ENCODE results near the gene ACOXL. TPM values are rescaled to one million over a fixed set of nuclear protein-coding genes. Genes with fewer than 3 reads are reported as not detected.

ACOXL gene
- total RNA-seq, 1 donor from 2014 or later: 0.23 TPM

GRCh38 chr2:110971811-110972210, 239.4 kb downstream of the ACOXL start:
- no peak overlapping the region for H3K27ac ChIP-seq (ENCODE audit: low read depth, low read length)
- no peak overlapping the region for H3K27ac Mint-ChIP-seq (ENCODE audit: unreplicated experiment)
- H3K4me1 Mint-ChIP-seq (ENCODE audit: low read depth, unreplicated experiment): no peaks in the 10 kb centered on the region

GRCh38 chr2:110973262-110973661, 240.9 kb downstream of the ACOXL start:
- Histone ChIP-seq H2AFZ (ENCODE audit: low read depth, low read length) (no peak overlapping the region), H3K9me3 (ENCODE audit: insufficient read depth, low read depth, low read length) (no peaks in the 10 kb centered on the region), H3K4me3 (ENCODE audit: insufficient read depth, low read depth, low read length) (no peak overlapping the region), H3K36me3 (ENCODE audit: insufficient read depth, low read length) (no peaks in the 10 kb centered on the region), H3K79me2 (ENCODE audit: insufficient read depth, low read length) (no peaks in the 10 kb centered on the region), H3K4me2 (ENCODE audit: low read length) (no peak overlapping the region), H3K27ac (ENCODE audit: low read depth, low read length) (no peak overlapping the region), H3K27me3 (ENCODE audit: insufficient read depth, low read length) (peaks cover 7% of the 10 kb centered on the region), H3K4me1 (ENCODE audit: insufficient read depth, low read length) (no peaks in the 10 kb centered on the region), H4K20me1 (ENCODE audit: insufficient read depth, low read length) (no peaks in the 10 kb centered on the region), H3K9ac (ENCODE audit: low read length) (no peak overlapping the region)
- H3K4me3 Mint-ChIP-seq (ENCODE audit: unreplicated experiment): no peak overlapping the region
- DNase-seq (ENCODE audit: low read depth) (no peak), FAIRE-seq (no peak)
- H3K27me3 Mint-ChIP-seq (ENCODE audit: low read depth, unreplicated experiment): peaks cover 5% of the 10 kb centered on the region
- H3K4me1 Mint-ChIP-seq (ENCODE audit: low read depth, unreplicated experiment): no peaks in the 10 kb centered on the region
- H3K36me3 Mint-ChIP-seq (ENCODE audit: low read depth, unreplicated experiment): peaks cover 3% of the 10 kb centered on the region
- peaks cover 5% of the 10 kb centered on the region for H3K9me3 Mint-ChIP-seq (ENCODE audit: unreplicated experiment)
- no peak for TF ChIP-seq EZH2 (IDR thresholded peaks at IDR 0.05; ENCODE audit: insufficient read depth, low read length)
- TF ChIP-seq CTCF (IDR thresholded peaks at IDR 0.05; ENCODE audit: insufficient read depth, low read depth, low read length): no peak
- no peak overlapping the region for H3K27ac Mint-ChIP-seq (ENCODE audit: unreplicated experiment)

More at GRCh38 chr2:110971811-110972210, 239.4 kb downstream of the ACOXL start:
- Mint-ChIP-seq H3K27me3 (ENCODE audit: low read depth, unreplicated experiment) (peaks cover 2% of the 10 kb centered on the region), H3K9me3 (ENCODE audit: unreplicated experiment) (peaks cover 5% of the 10 kb centered on the region), H3K36me3 (ENCODE audit: low read depth, unreplicated experiment) (peaks cover 3% of the 10 kb centered on the region), H3K4me3 (ENCODE audit: unreplicated experiment) (no peak overlapping the region)
- Histone ChIP-seq H2AFZ (ENCODE audit: low read depth, low read length) (no peak overlapping the region), H3K4me2 (ENCODE audit: low read length) (no peak overlapping the region), H3K27me3 (ENCODE audit: insufficient read depth, low read length) (peaks cover 5% of the 10 kb centered on the region), H3K9ac (ENCODE audit: low read length) (no peak overlapping the region), H4K20me1 (ENCODE audit: insufficient read depth, low read length) (no peaks in the 10 kb centered on the region), H3K36me3 (ENCODE audit: insufficient read depth, low read length) (no peaks in the 10 kb centered on the region), H3K4me1 (ENCODE audit: insufficient read depth, low read length) (no peaks in the 10 kb centered on the region), H3K79me2 (ENCODE audit: insufficient read depth, low read length) (no peaks in the 10 kb centered on the region), H3K9me3 (ENCODE audit: insufficient read depth, low read depth, low read length) (no peaks in the 10 kb centered on the region), H3K4me3 (ENCODE audit: insufficient read depth, low read depth, low read length) (no peak overlapping the region)
- FAIRE-seq (no peak), DNase-seq (ENCODE audit: low read depth) (no peak)
- TF ChIP-seq CTCF (IDR thresholded peaks at IDR 0.05; ENCODE audit: insufficient read depth, low read depth, low read length) (no peak), EZH2 (IDR thresholded peaks at IDR 0.05; ENCODE audit: insufficient read depth, low read length) (no peak)

- Histone ChIP-seq H3K4me2 (ENCODE audit: low read length) (no peak overlapping the region), H3K9me3 (ENCODE audit: insufficient read depth, low read depth, low read length) (no peaks in the 10 kb centered on the region), H4K20me1 (ENCODE audit: insufficient read depth, low read length) (no peaks in the 10 kb centered on the region), H2AFZ (ENCODE audit: low read depth, low read length) (no peak overlapping the region), H3K79me2 (ENCODE audit: insufficient read depth, low read length) (no peaks in the 10 kb centered on the region), H3K27ac (ENCODE audit: low read depth, low read length) (no peak overlapping the region), H3K9ac (ENCODE audit: low read length) (no peak overlapping the region), H3K27me3 (ENCODE audit: insufficient read depth, low read length) (peaks cover 5% of the 10 kb centered on the region), H3K36me3 (ENCODE audit: insufficient read depth, low read length) (no peaks in the 10 kb centered on the region), H3K4me1 (ENCODE audit: insufficient read depth, low read length) (no peaks in the 10 kb centered on the region), H3K4me3 (ENCODE audit: insufficient read depth, low read depth, low read length) (no peak overlapping the region)
- Mint-ChIP-seq H3K36me3 (ENCODE audit: low read depth, unreplicated experiment) (no peaks in the 10 kb centered on the region), H3K9me3 (ENCODE audit: unreplicated experiment) (peaks cover 3% of the 10 kb centered on the region), H3K27me3 (ENCODE audit: low read depth, unreplicated experiment) (peaks cover 5% of the 10 kb centered on the region), H3K27ac (ENCODE audit: unreplicated experiment) (no peak overlapping the region), H3K4me3 (ENCODE audit: unreplicated experiment) (no peak overlapping the region), H3K4me1 (ENCODE audit: low read depth, unreplicated experiment) (no peaks in the 10 kb centered on the region)
- TF ChIP-seq CTCF (IDR thresholded peaks at IDR 0.05; ENCODE audit: insufficient read depth, low read depth, low read length) (no peak), EZH2 (IDR thresholded peaks at IDR 0.05; ENCODE audit: insufficient read depth, low read length) (no peak)
- DNase-seq (ENCODE audit: low read depth) (no peak), FAIRE-seq (no peak)
Measured at GRCh38 chr2:110977403-110977802, 245.0 kb downstream of the ACOXL start.

All from astrocyte (in vitro differentiated cells and primary cell).